Measurements from ENCODE around the gene RAB7B.

The RAB7B gene

DNA sequence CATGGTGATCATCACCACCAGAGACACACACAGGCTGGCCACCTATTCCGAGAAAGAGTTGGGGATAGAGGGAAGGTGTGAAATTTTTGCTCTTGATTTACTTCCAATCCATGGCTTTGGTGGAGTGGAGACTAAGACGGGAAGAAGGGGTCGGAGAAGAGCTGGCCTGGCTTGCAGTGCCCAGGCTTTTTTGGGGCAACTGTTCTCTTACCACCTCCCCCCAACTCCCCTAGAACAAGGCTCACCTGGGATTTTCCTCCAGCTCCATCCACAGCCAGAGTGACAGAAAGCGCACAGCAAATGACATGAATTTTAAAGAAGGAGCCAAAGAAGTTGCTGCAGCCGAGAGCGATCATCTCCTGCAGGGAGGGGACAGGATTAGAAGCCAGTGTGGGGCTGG, 75.9 kb downstream of the RAB7B start:
- no peak for DNase-seq (ENCODE audit: low read depth)

Data from stimulated activated CD4-positive, alpha-beta T cell treated with anti-CD3 and anti-CD28 coated beads, Interleukin-2, amount 100 ng/mL, for 4 hours (primary cell).